HG03103 (cell line): Measurements from ENCODE around the gene IL17C.

Experiments
- ATAC-seq: cut with Tn5 transposase; IDR thresholded peaks from one replicate; pipeline ENCODE4 v1.9.1; 2021; ENCODE audit warnings: low read depth; ENCODE audit not compliant: unreplicated experiment

The IL17C gene

DNA sequence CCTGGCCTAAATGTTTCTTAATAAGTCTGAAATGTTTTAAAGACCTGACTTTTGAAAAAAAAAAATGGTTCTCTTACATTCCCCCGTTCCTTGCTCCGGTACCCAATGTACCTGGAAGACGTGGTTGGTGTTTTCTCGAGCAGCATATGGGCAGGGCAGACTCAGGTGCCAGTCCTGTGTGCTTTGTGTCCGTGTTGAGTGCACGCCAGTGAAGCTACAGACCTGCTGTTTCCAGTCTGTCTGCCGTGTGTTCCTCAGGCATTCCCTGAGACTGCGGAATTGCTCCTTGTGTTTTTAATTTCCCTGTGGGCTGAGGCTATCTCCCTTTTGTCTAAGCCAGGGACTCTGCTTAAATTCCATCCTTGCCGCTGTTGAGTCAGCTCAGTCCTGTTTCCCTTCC lies 11.7 kb upstream of the IL17C start:
- ATAC-seq = no peak

DNA sequence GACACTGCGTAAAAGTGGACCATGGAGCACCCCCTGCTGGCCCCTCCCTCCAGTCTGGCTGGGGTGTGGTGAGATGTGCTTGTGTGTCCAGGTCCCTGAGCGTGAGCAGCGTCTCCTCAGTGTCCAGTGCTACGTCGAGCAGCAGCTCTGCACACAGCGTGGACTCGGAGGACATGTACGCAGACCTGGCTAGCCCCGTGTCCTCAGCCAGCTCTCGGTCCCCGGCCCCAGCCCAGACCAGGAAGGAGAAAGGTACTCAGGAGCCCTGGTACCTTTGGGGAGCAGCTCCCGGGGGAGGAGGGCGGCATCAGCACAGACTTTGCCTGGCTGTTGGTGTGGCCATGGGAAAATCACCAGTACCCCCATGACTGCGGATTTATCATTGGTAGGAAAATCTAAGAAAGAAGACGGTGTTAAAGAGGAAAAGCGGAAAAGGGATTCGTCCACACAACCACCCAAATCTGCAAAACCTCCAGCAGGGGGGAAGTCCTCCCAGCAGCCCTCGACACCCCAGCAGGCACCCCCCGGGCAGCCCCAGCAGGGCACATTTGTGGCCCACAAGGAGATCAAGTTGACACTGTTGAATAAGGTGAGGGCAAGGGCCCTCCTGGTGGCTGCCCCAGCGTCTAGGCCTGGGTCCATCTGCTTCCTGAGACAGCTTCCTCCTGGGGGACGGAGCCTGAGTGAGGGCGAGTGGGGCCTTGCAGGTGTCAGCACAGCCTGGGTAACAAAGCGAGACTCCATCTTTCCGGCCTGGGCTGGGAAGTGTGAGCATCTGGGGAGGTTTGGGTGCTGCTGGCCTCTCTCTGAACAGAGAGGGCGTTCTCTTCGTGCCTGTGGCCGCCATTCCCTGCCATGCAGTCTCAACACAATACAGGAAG lies 10.6 kb upstream of the IL17C start:
- ATAC-seq = no peak

DNA sequence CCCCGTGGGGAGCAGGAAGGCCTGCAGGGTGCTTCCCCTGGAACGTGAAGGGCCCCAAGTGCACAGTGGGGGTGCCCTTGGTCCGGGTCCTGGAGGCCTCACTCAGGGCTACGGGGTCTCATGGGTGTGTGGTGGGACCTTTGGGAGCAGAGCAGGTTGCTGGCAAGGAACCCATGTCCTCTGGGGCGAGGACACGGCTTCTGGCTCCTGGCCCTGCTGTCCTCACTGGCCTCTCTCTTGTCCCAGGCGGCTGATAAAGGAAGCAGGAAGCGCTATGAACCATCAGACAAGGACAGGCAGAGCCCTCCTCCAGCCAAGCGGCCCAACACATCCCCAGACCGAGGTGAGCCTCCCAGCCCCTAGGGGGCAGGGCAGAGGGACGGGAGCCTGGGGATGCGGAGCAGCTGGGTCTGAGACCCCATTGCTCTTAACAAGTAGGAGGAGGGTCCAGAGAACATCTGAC lies 9.8 kb upstream of the IL17C start:
- ATAC-seq = no peak

DNA sequence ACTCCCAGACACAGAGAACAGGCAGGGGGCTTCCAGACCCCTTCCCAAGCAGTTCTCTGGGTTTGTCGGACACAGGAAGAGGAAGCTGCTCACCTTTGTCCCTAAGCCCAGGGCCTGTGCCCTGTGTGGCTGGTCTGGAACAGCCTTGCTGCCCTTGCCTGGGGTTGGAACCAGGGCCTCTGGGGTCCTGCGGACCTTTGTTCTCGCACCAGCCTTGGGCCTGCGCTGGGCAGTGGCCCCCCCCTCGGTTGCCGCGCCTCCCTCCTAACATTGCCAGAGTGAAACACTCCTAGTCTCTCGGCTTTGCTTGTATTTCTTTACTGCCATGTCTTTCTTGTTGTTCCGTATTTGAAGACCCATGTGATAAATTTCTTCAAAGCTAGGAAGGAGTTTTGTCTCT lies 8.5 kb upstream of the IL17C start:
- no peak for ATAC-seq

DNA sequence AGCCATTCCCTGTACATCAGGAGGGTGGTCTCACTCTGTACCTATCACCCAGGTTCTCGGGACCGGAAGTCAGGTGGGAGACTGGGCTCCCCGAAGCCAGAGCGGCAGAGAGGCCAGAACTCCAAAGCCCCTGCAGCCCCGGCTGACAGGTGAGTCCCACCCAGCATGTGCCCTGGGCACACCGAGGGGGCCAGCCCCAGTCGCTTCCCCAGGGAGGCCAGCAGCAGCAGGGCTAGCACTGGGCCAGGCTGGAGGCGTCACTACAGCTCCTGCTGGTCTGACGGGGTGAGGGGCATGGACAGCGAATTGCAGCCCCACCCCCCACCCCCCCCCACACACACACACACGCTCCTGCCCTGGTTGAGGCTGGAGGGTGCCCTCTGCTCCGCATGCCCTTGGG lies 7.9 kb upstream of the IL17C start:
- no peak for ATAC-seq

DNA sequence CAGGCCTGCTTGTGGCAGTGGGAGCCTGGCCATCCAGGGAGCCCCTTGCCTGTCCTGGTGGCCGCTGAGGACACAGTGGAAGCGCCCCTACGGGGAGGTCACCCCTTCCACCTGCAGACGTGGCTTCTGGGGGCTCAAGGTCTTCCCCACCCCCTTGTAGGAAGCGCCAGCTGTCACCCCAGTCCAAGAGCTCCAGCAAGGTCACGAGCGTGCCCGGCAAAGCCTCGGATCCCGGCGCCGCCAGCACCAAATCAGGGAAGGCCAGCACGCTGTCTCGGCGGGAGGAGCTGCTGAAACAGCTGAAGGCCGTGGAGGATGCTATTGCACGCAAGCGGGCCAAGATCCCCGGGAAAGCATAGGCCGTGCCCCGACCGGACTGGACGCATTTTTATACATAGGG lies 7.4 kb upstream of the IL17C start:
- no peak for ATAC-seq

DNA sequence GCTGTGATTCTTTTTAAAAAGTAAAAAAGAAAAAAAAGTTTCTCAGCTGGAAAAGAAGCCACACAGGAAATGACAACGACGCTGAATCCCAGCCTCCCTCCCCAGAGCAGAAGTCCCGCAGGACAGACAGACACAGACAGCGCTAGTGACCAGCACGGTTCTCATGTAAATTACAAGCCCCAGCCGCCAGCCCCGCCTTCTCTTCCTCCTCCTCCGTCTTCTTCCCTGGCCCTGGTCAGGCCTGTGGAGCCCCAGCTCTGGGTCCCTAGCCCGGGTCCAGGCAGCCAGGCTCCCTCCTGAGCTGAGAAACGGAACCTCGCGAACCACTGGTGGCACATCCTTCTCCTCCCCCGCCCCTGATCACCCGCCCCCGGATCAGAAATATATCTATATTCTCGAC lies 7.0 kb upstream of the IL17C start:
- ATAC-seq = no peak

DNA sequence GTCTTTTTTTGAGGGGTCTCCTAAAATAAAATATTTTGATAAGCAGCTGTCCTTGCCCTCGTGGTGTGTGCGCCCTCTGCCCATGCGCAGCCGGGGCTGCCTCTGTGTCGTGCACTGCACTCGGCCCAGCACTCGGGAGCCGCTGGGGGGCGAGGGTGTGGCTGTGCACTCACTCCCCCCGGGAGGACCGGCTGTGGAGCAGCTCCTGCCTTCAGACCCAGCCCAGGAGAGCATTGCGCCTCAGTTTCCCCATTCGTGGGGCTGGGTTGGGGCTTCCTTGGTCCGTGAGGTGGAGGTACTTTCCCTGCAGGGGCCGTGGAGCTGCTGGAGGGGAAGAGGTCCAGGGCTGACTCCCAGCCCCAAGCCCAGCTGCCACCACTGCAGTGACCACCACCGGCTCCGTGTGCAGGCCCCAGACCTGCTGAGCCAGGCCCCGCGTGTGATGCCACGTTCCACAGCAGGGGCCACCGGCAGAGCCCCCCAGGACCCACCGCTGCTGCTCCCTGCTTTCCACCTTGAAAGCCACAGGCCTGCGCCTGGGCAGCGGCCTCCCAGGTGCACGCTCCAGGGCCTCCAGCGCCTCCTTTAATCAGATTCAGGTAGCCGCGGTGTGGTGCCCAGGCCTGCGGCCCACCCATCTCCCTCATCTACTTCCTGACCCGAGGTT lies 6.3 kb upstream of the IL17C start:
- ATAC-seq = no peak

DNA sequence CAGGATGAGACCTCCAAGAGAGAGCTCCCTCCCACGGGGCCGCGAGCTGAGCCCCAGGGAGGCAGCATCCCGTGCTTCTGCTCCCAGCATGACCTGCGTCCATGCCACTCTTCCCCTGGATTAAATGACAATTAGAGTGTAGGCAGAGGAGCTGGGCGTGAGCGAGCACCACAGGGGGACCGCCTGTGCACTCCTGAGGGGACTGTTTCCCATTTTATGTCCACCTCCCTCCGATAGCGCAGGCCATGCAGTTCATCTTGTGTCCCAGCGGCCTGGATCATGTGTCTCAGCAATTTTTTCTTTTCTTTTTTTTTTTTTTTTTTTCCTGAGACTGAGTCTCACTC lies 5.8 kb upstream of the IL17C start:
- ATAC-seq = no peak

DNA sequence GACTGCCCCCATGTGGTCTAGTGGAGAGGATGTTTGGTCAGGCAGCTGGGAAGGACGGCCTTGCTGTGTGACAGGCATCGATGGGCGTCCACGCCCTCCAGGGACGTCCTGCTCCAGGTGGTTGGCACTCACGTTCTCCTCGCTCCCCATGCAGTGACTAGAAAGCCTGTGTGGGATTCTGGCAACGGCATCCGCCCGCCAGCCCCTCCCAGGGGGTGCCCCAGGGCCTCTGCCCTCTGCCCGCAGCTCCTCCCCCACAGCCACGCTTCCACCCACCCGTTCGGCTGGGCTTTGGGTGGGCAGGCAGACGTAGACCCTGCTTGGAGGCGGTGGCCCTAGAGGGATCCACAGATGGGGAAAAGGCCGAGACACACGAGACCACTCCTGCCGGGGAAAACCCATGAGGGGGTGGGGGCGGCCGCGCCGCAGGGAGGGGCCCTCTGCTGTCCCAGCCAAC lies 4.7 kb upstream of the IL17C start:
- ATAC-seq = no peak

DNA sequence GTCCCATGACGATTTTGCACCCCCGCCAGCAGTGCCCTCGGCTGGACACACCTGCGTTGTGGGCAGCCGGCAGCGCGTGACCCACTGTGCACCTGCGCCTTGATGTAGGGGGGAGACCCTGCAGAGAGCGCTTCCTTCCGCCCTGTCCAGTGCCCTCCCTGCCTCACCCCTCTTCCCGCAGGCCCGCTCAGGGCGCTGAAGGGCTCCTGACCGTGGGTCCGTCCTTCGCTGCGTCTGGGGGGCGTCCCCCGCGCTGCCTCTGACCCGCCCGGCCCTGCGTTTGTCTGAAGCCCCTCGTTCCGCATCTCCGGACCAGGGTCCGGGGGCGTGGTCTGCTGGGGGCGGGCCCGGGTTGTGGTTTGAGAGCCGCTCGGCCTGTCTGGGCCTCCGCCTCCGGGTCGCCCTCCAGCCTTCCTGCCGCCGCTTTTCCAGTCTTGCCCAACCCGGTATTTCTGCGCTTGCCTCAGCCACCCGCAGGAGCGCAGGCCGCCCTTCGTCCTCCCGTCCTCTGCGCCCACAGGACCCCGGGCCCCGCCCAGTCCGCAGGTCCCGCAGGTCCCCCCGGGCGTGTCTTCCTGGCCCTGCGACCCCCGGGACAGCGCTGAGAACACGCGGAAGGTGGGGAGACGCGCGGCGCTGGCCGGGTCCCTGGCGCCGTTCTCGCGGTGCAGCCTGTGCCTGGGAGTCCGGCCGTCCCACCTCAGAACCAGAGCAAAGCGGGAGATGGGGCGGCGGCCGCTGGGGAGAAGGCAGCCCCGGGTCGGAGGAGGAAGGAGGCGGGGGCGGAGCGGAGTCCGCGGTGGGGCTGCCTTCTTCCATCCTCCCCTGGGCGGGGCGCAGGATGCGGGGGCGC lies 4.0 kb upstream of the IL17C start:
- no peak for ATAC-seq

DNA sequence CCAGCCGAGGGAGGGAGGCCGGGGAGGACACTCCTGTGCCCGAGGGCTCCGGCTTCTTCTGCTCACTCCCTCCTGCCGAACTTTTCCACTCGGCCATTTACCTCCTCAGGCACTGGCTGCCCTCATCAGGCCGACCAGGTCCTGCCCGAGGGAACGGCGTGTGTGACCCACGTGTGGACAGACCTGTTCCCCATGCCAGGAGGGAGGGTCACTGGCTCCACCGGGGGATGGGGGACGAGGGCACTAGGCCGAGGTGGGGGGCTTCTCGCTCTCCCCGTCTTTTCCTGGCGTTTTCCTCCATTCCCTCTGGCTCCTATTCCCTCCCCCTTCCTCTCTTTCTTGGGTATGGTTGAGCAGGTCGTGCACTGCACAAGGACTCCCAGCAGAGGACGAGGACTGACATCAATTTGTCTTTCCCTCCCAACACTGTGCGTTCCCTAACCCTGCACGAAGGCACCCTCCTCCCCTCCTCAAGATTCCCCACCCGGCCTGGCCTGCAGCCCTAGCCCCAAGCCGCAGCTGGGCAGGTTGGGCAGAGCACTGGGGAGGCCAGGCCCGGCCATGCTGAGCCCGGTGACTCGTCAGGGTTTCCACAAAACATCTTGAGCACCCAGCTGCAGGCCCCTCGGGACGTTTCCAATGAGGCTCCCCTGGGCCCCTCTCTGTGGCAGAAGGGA lies 3.2 kb upstream of the IL17C start:
- ATAC-seq = no peak

DNA sequence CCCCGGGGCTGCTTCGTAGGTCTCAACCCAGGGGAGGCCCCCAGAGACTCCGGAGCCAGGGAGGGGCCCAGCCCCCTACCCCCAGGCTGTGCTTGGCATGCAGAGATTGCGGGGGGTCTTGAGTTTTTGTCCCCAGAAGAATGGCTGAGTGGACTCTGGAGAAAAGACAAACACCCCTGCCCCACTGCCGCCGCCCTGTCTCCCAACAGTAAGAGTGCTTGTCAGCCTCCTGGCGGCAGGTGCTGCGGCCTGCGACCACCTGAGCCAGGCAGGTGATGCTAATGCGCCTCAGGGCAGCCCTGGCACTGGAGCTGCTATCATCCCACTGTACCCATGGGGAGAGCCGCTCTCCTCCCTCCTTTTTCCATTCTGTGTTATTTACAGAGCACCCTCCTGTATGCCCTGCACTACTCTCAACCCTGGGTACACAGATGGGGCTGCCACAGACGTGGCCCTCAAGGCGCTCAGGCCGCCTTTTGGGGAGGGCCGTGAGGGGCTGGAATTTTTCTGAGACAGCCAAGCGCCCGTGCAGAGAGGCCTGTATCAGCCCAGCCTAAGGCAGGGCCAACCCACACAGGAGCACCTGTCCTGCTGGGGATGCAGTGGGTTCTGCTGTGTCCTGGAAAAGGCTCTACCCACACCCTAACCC lies 2.6 kb upstream of the IL17C start:
- no peak for ATAC-seq

DNA sequence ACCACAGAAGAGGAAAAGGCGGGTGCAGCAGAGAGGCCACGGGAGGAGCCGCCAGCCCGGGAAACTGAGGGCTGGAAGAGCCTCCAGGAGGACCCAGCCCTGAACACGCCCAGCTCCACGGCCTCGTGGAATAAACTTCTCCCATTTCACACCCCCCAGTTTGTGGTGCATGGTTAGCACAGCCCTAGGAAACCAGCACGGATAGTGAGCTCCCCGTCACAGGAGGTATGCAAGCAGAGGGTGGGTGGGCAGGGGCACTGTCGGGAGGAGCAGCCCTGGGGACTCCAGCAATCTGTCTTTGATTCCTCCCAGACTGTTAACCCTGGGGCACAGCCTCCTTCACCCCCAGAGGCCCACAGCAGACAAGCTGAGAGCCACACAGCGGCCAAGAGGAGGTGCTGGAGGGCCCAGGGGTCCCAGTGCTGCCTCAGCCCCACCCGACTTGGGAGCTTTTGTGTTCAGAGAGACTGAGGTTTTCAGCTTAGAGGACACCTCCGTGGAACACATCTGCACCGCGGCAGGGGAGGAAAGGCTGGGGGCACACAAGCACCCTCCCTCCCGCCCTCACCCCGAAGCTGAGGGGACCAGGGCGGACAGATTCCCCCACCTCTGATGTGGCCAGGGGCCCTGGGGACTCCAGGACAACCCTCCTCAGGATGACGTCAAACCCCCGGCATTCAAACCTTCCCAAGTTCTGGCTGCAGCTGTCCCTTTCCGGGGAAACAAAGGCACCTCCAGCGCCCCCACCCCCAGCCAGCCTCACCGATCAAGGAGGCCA lies 1.7 kb upstream of the IL17C start:
- no peak for ATAC-seq

DNA sequence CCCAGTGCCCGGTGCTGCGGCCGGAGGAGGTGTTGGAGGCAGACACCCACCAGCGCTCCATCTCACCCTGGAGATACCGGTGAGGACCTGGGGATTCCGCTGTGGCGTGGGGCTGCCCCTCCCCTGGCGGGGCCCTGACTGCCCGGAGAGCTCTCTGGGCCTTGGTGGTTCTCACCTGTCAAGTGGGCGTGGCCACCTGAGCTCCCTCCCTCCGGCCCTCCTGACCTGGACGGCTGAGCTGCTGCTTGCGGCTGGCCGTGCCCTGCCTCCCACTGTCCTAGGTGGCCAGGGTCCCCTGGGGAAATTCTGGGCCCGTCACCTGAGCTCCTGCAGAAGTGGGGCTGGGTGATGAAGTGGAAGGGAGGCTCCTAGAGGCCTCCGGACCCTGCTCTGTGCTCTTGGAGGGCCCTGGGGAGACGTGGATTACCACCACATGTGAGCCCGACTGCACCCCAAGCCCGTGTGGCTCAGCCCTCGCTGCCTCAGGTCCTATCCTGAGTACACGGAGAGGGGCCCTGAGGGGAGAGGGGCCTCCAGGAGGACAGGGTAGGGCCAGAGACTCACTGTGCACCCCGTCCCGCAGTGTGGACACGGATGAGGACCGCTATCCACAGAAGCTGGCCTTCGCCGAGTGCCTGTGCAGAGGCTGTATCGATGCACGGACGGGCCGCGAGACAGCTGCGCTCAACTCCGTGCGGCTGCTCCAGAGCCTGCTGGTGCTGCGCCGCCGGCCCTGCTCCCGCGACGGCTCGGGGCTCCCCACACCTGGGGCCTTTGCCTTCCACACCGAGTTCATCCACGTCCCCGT lies 1.1 kb downstream of the IL17C start:
- no peak for ATAC-seq

DNA sequence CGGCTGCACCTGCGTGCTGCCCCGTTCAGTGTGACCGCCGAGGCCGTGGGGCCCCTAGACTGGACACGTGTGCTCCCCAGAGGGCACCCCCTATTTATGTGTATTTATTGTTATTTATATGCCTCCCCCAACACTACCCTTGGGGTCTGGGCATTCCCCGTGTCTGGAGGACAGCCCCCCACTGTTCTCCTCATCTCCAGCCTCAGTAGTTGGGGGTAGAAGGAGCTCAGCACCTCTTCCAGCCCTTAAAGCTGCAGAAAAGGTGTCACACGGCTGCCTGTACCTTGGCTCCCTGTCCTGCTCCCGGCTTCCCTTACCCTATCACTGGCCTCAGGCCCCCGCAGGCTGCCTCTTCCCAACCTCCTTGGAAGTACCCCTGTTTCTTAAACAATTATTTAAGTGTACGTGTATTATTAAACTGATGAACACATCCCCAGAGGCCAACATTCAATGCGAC lies 1.7 kb downstream of the IL17C start:
- ATAC-seq = no peak

DNA sequence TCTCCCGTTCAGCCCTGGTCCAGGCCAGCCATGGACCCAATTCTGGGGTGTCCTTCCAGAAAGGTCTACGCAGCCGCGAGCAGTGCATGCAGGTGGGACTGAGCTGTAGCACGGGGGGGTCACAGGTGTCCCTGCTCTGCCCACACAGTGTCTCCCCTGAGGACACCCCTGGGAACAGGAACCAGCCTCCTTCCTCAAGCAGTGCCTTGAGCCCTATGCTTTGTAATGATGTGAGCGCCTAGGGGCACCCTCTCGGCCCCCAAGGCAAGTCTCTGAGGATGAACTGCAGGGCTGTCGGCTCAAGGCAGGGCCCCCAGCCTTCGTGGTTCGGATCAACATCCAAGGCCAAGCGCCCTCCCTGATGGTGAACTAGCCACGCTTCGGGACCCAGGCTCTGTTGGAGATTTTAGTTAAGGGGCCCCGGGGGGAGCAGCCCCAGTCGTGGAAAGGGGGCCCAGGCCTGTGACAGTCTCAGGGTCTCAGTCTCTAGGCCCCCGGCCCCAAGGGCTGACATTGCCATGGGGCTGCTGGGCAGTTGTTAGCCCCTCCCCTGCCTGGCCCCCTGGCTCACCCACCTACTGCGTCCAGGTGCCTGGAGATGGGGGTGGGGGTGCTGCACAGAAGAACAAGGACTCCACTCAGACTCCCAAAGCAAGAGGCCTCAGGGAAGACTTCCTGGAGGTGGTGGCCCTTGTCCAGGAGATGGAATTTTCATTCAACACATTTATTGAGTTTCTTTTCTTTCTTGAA lies 2.3 kb downstream of the IL17C start:
- no peak for ATAC-seq
